Osteoblast (primary cell): ENCODE results near the gene LGALS9. TPM values are rescaled to one million over a fixed set of nuclear protein-coding genes. Genes with fewer than 3 reads are reported as not detected.
A peak's percentile ranks its signal among the peaks of the same experiment; 100 is the strongest.

Experiments
- DNase-seq: peaks from one replicate; pipeline ENCODE4 v3.0.0; 2011; ENCODE audit warnings: low spot score, mixed read lengths; ENCODE audit not compliant: insufficient read length; ENCODE audit errors: missing footprints
- H2AFZ ChIP-seq: 2 replicates; pipeline ENCODE4 v1.6.0; 2011; ENCODE audit warnings: mild to moderate bottlenecking, low read length
- H3K27ac ChIP-seq: 2 replicates; pipeline ENCODE4 v1.5.1; 2011; ENCODE audit warnings: mild to moderate bottlenecking, low read depth, low read length, moderate library complexity
- H3K27me3 ChIP-seq: 2 replicates; pipeline ENCODE4 v1.6.0; 2012; ENCODE audit warnings: mild to moderate bottlenecking, control low read depth, inconsistent platforms, low read length, moderate library complexity; ENCODE audit not compliant: insufficient read depth
- H3K36me3 ChIP-seq: 2 replicates; pipeline ENCODE4 v1.5.1; 2011; ENCODE audit warnings: mild to moderate bottlenecking, low read length, control low read depth, moderate library complexity; ENCODE audit not compliant: insufficient read depth
- H3K4me1 ChIP-seq: 2 replicates; pipeline ENCODE4 v1.5.1; 2011; ENCODE audit warnings: mild to moderate bottlenecking, low read length, control low read depth, moderate library complexity; ENCODE audit not compliant: insufficient read depth
- H3K4me2 ChIP-seq: 2 replicates; pipeline ENCODE4 v1.6.0; 2011; ENCODE audit warnings: mild to moderate bottlenecking, low read length; ENCODE audit not compliant: insufficient read depth
- H3K4me3 ChIP-seq: fragments of 200-600 bp; sonication (generic); 3 replicates; pipeline ENCODE4 v1.5.1; 2012; ENCODE audit warnings: mild to moderate bottlenecking, low read length, inconsistent platforms; ENCODE audit not compliant: insufficient read depth
- H3K79me2 ChIP-seq: 2 replicates; pipeline ENCODE4 v1.6.0; 2012; ENCODE audit warnings: mild to moderate bottlenecking, low read length, control low read depth, inconsistent platforms; ENCODE audit not compliant: insufficient read depth
- H3K9me3 ChIP-seq: 2 replicates; pipeline ENCODE4 v1.5.1; 2011; ENCODE audit warnings: low read depth, low read length, control low read depth
- H4K20me1 ChIP-seq: 2 replicates; pipeline ENCODE4 v1.6.0; 2012; ENCODE audit warnings: mild to moderate bottlenecking, low read length, control low read depth; ENCODE audit not compliant: insufficient read depth
- total RNA-seq: library from RNA; depleted of rRNA; stranded (reverse); fragments of >200 nt; gene quantifications from 2 replicates; pipeline ENCODE4 v1.2.3, GENCODE V29; 2012
- TF ChIP-seq, protein P1 (sequence below): IDR thresholded peaks from 2 replicates; pipeline ENCODE4 v1.5.1; 2011; ENCODE audit warnings: mild to moderate bottlenecking, low read depth, low read length, moderate library complexity; ENCODE audit errors: extremely low read depth

Gene LGALS9
- total RNA-seq, 1 donor: 1.4 TPM

DNA sequence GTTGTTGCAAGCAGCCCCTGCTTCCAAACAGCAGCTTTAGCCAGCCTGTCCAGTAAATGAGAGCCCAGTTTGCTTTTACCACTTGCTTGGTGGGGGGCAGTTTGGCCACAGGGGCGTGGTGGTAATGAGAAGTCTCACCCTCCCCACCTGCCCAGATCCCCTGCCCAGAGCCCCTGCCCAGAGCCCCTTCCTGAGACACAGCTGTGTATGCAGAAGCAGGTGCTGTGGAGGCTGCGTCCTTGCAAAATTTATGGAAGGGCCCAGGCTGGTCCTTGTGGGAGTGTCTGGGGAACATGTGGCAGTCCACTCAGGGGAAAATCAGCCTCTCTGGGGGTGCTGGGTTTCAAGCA is 27.6 kb upstream of the LGALS9 start:
- H3K4me3 ChIP-seq: no peak overlapping the region
- H3K9me3 ChIP-seq: no peaks in the 10 kb centered on the region
- H3K36me3 ChIP-seq: no peaks in the 10 kb centered on the region
- H4K20me1 ChIP-seq: no peaks in the 10 kb centered on the region
- peak; percentile 70 for DNase-seq
- H3K4me1 ChIP-seq: peaks cover 4% of the 10 kb centered on the region
- no peak overlapping the region for H3K4me2 ChIP-seq
- no peaks in the 10 kb centered on the region for H3K27me3 ChIP-seq
- TF ChIP-seq, protein P1, sequence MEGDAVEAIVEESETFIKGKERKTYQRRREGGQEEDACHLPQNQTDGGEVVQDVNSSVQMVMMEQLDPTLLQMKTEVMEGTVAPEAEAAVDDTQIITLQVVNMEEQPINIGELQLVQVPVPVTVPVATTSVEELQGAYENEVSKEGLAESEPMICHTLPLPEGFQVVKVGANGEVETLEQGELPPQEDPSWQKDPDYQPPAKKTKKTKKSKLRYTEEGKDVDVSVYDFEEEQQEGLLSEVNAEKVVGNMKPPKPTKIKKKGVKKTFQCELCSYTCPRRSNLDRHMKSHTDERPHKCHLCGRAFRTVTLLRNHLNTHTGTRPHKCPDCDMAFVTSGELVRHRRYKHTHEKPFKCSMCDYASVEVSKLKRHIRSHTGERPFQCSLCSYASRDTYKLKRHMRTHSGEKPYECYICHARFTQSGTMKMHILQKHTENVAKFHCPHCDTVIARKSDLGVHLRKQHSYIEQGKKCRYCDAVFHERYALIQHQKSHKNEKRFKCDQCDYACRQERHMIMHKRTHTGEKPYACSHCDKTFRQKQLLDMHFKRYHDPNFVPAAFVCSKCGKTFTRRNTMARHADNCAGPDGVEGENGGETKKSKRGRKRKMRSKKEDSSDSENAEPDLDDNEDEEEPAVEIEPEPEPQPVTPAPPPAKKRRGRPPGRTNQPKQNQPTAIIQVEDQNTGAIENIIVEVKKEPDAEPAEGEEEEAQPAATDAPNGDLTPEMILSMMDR: no peak
- no peak overlapping the region for H2AFZ ChIP-seq
- no peaks in the 10 kb centered on the region for H3K79me2 ChIP-seq
- H3K27ac ChIP-seq: no peak overlapping the region

- H3K9me3 ChIP-seq: no peaks in the 10 kb centered on the region
- peaks cover 4% of the 10 kb centered on the region for H3K4me1 ChIP-seq
- no peak overlapping the region for H2AFZ ChIP-seq
- DNase-seq: peak; percentile 77
- no peak overlapping the region for H3K4me3 ChIP-seq
- no peaks in the 10 kb centered on the region for H3K27me3 ChIP-seq
- H4K20me1 ChIP-seq: no peaks in the 10 kb centered on the region
- H3K36me3 ChIP-seq: no peaks in the 10 kb centered on the region
- H3K27ac ChIP-seq: no peak overlapping the region
- H3K4me2 ChIP-seq: no peak overlapping the region
- H3K79me2 ChIP-seq: no peaks in the 10 kb centered on the region
- TF ChIP-seq, protein P1: no peak
Measured at GRCh38 chr17:27603880-27604794, 26.9 kb upstream of the LGALS9 start.

DNA sequence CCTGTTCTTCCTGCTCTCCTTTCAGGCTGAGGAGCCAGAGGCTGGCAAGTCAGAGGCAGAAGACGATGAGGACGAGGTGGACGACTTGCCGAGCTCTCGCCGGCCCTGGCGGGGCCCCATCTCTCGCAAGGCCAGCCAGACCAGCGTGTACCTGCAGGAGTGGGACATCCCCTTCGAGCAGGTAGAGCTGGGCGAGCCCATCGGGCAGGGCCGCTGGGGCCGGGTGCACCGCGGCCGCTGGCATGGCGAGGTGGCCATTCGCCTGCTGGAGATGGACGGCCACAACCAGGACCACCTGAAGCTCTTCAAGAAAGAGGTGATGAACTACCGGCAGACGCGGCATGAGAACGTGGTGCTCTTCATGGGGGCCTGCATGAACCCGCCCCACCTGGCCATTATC is 25.6 kb upstream of the LGALS9 start:
- H3K4me3 ChIP-seq: no peak overlapping the region
- no peak overlapping the region for H3K27ac ChIP-seq
- H3K27me3 ChIP-seq: no peaks in the 10 kb centered on the region
- no peaks in the 10 kb centered on the region for H3K36me3 ChIP-seq
- H4K20me1 ChIP-seq: no peaks in the 10 kb centered on the region
- H3K4me2 ChIP-seq: no peak overlapping the region
- peak; percentile 34 for DNase-seq
- TF ChIP-seq, protein P1: no peak
- no peaks in the 10 kb centered on the region for H3K9me3 ChIP-seq
- H3K79me2 ChIP-seq: no peaks in the 10 kb centered on the region
- H3K4me1 ChIP-seq: peaks cover 4% of the 10 kb centered on the region
- H2AFZ ChIP-seq: no peak overlapping the region

DNA sequence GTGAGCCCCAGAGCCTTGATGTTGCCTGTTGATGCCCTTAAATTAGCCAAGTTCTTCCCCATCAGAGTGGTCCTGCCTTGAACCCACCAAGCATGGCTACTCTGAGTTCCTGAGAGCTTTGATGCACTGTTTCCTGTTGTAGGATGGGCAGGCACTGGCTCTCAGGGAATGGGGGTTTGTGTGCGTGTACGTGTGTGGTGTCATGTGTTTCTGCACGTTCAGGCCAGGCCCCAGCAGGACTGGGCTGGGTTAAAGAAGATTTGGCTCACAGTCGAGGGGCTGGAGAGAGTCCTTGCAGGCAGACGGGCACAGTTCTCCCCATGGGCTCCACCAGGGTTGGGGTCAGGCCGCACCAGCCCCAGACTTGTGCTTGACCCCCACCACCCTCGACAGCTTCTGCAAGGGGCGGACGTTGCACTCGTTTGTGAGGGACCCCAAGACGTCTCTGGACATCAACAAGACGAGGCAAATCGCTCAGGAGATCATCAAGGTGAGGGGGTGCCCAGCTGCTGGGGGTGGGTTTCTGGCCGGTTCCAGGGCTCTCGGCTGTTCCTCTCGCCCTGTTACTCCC is 23.4 kb upstream of the LGALS9 start:
- peak; percentile 71 for DNase-seq
- Histone ChIP-seq H3K79me2 (no peaks in the 10 kb centered on the region), H3K27me3 (no peaks in the 10 kb centered on the region), H3K9me3 (no peaks in the 10 kb centered on the region), H3K4me3 (no peak overlapping the region), H3K27ac (no peak overlapping the region), H3K4me2 (no peak overlapping the region), H3K4me1 (no peaks in the 10 kb centered on the region), H2AFZ (no peak overlapping the region), H4K20me1 (no peaks in the 10 kb centered on the region), H3K36me3 (no peaks in the 10 kb centered on the region)
- TF ChIP-seq, protein P1: no peak
